Vagina (tissue), 2 donors: ENCODE data around the gene RIPOR1. TPM values are rescaled to one million over a fixed set of nuclear protein-coding genes. Genes with fewer than 3 reads are reported as not detected.
"Not testable (repeated sequence)": the region's sequence is repeated elsewhere in the genome, so short reads cannot be mapped to it uniquely, and the experiment has no call there.

Experiments used
- DNase-seq, 2 donors: peaks; one replicate each; pipeline ENCODE4 v3.0.0-alpha.2; 2017; ENCODE audit errors: extremely low spot score in 2 of 2
- H3K27ac ChIP-seq: fragments of 200-600 bp; sonication (generic); one replicate; pipeline ENCODE4 v1.5.1; 2019
- H3K27me3 ChIP-seq: fragments of 200-600 bp; sonication (generic); one replicate; pipeline ENCODE4 v1.5.1; 2019
- H3K36me3 ChIP-seq, 2 donors: fragments of 200-600 bp; sonication (generic); one replicate each; pipeline ENCODE4 v1.5.1; 2017 to 2019
- H3K4me1 ChIP-seq: fragments of 200-600 bp; sonication (generic); one replicate; pipeline ENCODE4 v1.5.1; 2019
- H3K4me3 ChIP-seq, 2 donors: fragments of 200-600 bp; sonication (generic); 1 replicate in 1 of 2; 2 replicates in 1 of 2; pipeline ENCODE4 v1.5.1; 2016 to 2019
- H3K9me3 ChIP-seq: fragments of 200-600 bp; sonication (generic); one replicate; pipeline ENCODE4 v1.5.1; 2019
- POLR2A ChIP-seq, 2 donors: fragments of 450-650 bp; IDR thresholded peaks; one replicate each; pipeline ENCODE4 v1.6.1; 2017; ENCODE audit warnings: antibody characterized with exemption in 2 of 2, mild to moderate bottlenecking in 2 of 2, moderate library complexity in 2 of 2
- POLR2AphosphoS5 ChIP-seq, 2 donors: sonication (generic); formaldehyde crosslinking; IDR thresholded peaks; one replicate each; pipeline ENCODE4 v1.9.0; 2017; ENCODE audit warnings: antibody characterized with exemption in 2 of 2, mild to moderate bottlenecking in 2 of 2, low read depth in 1 of 2; ENCODE audit not compliant: insufficient read depth in 1 of 2
- intact Hi-C: fragments of 100-400 bp; cut with DNase I; formaldehyde crosslinking; loops from one replicate; pipeline ENCODE4 v1.15.1; 2023
- total RNA-seq: library from RNA; depleted of rRNA; stranded (reverse); fragments of >200 nt; gene quantifications from one replicate; pipeline ENCODE4 v1.2.3, GENCODE V29; 2016
- TF ChIP-seq, protein P1 (sequence below), 3 experiments: fragments of 450-650 bp in 2 of 3; fragments of 200-600 bp in 1 of 3; sonication (generic) in 1 of 3; IDR thresholded peaks; one replicate each; pipeline ENCODE4 v1.5.1; 2017 to 2019; ENCODE audit warnings: antibody characterized with exemption in 3 of 3, mild to moderate bottlenecking in 2 of 3, moderate library complexity in 2 of 3

The RIPOR1 gene
- total RNA-seq, 1 donor from 2014 or later, result 54.8 TPM

DNA sequence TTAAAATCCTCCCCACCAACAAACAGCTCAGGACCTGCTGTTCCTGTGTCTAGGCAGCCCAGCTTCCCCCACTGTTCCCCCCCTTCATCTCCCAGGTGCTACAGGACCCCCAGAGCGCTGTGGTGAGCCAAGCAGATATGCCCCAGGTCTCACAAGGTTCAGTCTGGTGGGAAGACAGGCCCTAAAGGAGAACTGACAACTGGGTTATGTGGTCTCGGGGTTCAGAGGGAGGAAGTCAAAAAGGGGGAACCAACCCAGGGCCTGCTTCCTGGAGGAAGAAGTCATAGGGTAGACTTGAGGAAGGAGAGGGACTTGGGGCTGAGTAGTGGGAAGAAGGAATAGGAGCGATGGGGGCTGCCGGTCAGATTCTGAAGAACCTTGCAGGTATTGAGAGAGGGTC lies 2.6 kb downstream of the RIPOR1 start:
- H3K9me3 ChIP-seq, result no peaks in the 10 kb centered on the region
- TF ChIP-seq, protein P1, sequence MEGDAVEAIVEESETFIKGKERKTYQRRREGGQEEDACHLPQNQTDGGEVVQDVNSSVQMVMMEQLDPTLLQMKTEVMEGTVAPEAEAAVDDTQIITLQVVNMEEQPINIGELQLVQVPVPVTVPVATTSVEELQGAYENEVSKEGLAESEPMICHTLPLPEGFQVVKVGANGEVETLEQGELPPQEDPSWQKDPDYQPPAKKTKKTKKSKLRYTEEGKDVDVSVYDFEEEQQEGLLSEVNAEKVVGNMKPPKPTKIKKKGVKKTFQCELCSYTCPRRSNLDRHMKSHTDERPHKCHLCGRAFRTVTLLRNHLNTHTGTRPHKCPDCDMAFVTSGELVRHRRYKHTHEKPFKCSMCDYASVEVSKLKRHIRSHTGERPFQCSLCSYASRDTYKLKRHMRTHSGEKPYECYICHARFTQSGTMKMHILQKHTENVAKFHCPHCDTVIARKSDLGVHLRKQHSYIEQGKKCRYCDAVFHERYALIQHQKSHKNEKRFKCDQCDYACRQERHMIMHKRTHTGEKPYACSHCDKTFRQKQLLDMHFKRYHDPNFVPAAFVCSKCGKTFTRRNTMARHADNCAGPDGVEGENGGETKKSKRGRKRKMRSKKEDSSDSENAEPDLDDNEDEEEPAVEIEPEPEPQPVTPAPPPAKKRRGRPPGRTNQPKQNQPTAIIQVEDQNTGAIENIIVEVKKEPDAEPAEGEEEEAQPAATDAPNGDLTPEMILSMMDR (IDR thresholded peaks at IDR 0.05), result no peak
- no peak for TF ChIP-seq POLR2A (IDR thresholded peaks at IDR 0.05)
- H3K4me3 ChIP-seq, result peak overlapping the region in 1 of 2 donors; percentile 98
- no peaks in the 10 kb centered on the region for H3K27me3 ChIP-seq
- peak; percentile 87 to 91 for DNase-seq
- H3K36me3 ChIP-seq, result no peaks in the 10 kb centered on the region
- intact Hi-C loops, result no loop called here
- peak overlapping the region; percentile 91 for H3K27ac ChIP-seq
- H3K4me1 ChIP-seq, result peaks cover 46% of the 10 kb centered on the region

GRCh38 chr16:67533024-67533560 lies 4.5 kb downstream of the RIPOR1 start:
- intact Hi-C loops, result no loop called here
- no peak overlapping the region for H3K4me3 ChIP-seq
- H3K4me1 ChIP-seq, result peaks cover 57% of the 10 kb centered on the region
- H3K27ac ChIP-seq, result no peak overlapping the region
- no peaks in the 10 kb centered on the region for H3K27me3 ChIP-seq
- H3K36me3 ChIP-seq, result no peaks in the 10 kb centered on the region
- no peaks in the 10 kb centered on the region for H3K9me3 ChIP-seq
- TF ChIP-seq, protein P1 (IDR thresholded peaks at IDR 0.05), result no peak
- no peak for TF ChIP-seq POLR2A (IDR thresholded peaks at IDR 0.05)
- no peak for TF ChIP-seq POLR2AphosphoS5 (IDR thresholded peaks at IDR 0.05; ENCODE audit: insufficient read depth in 1 of 2, low read depth in 1 of 2)
- peak in 1 of 2 donors; percentile 40 for DNase-seq

GRCh38 chr16:67533987-67534386 lies 5.4 kb downstream of the RIPOR1 start:
- H3K9me3 ChIP-seq, DNase-seq, intact Hi-C loops, H3K36me3 ChIP-seq, H3K27ac ChIP-seq, H3K27me3 ChIP-seq, H3K4me3 ChIP-seq: not testable (repeated sequence)
- peaks cover 62% of the 10 kb centered on the region for H3K4me1 ChIP-seq

- TF ChIP-seq POLR2AphosphoS5 (IDR thresholded peaks at IDR 0.05; ENCODE audit: insufficient read depth in 1 of 2, low read depth in 1 of 2), result no peak
- TF ChIP-seq POLR2A (IDR thresholded peaks at IDR 0.05), result no peak
- TF ChIP-seq, protein P1 (IDR thresholded peaks at IDR 0.05), result no peak
- intact Hi-C loops, result no loop called here
Measured at GRCh38 chr16:67534431-67534830, 5.8 kb downstream of the RIPOR1 start.

GRCh38 chr16:67535201-67535600 lies 6.6 kb downstream of the RIPOR1 start:
- TF ChIP-seq POLR2AphosphoS5 (IDR thresholded peaks at IDR 0.05; ENCODE audit: insufficient read depth in 1 of 2, low read depth in 1 of 2) (no peak), POLR2A (IDR thresholded peaks at IDR 0.05) (no peak)
- TF ChIP-seq, protein P1 (IDR thresholded peaks at IDR 0.05), result no peak
- intact Hi-C loops, result no loop called here
- H3K4me1 ChIP-seq, result peaks cover 62% of the 10 kb centered on the region

More at GRCh38 chr16:67534431-67534830, 5.8 kb downstream of the RIPOR1 start:
- Histone ChIP-seq H3K9me3 (no peaks in the 10 kb centered on the region), H3K27me3 (no peaks in the 10 kb centered on the region), H3K36me3 (no peaks in the 10 kb centered on the region), H3K4me1 (peaks cover 62% of the 10 kb centered on the region), H3K4me3 (no peak overlapping the region), H3K27ac (no peak overlapping the region)
- DNase-seq, result no peak

More at GRCh38 chr16:67535201-67535600, 6.6 kb downstream of the RIPOR1 start:
- H3K27ac ChIP-seq, result no peak overlapping the region
- DNase-seq, result peak in 1 of 2 donors; percentile 84
- peaks cover 0 to 3% of the 10 kb centered on the region in 2 donors for H3K36me3 ChIP-seq
- H3K9me3 ChIP-seq, result no peaks in the 10 kb centered on the region
- H3K4me3 ChIP-seq, result no peak overlapping the region
- no peaks in the 10 kb centered on the region for H3K27me3 ChIP-seq
